T-helper 2 cell treated with Interferon-gamma antibody and Interleukin-4, amounts not matched to agents 100 ng/mL and 5 ng/mL, for 36 hours (primary cell): ENCODE results near the gene MAN1C1. TPM values are rescaled to one million over a fixed set of nuclear protein-coding genes. Genes with fewer than 3 reads are reported as not detected.

ENCODE experiments used
- intact Hi-C: fragments of 100-400 bp; cut with micrococcal nuclease; formaldehyde crosslinking; loops from one replicate; pipeline ENCODE4 v1.15.1; 2023
- total RNA-seq: library from RNA; stranded (reverse); gene quantifications from 2 replicates; pipeline ENCODE4 v1.2.3, GENCODE V29; 2022

The MAN1C1 gene
- total RNA-seq, 1 donor from 2014 or later = 12.1 TPM

DNA sequence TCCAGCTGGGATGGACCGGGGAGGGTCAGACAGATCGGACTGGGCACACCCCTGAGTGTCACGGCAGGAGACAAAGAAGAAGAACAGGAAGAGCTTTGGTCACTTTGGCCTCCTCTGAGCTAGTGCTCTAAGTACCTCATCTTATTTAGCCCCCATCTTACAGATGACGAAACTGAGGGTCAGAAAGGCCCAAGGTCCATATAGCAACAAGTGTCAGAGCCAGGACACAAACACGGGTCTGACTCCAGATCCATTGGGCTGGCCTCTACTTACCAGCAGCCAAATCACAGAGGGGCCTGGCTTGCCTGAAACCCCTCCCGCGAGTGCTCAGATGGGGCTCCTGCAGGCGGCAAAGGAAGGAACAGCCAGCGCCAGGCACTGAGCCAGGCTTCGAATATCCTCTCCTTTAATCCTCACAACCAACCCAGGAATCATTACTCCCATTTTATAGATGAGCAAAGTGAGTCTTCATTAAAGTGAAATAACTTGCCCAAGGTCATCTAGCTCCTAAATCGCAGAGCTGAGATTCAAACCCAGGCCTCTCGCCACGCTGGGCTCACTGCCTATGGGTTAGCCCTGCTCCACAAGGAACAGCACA, 157.7 kb downstream of the MAN1C1 start:
- intact Hi-C loops = loop anchor here (1.0 to 2.0 kb wide), 2 partner anchors 22 to 98 kb away; no protein-coding TSS in a partner anchor

DNA sequence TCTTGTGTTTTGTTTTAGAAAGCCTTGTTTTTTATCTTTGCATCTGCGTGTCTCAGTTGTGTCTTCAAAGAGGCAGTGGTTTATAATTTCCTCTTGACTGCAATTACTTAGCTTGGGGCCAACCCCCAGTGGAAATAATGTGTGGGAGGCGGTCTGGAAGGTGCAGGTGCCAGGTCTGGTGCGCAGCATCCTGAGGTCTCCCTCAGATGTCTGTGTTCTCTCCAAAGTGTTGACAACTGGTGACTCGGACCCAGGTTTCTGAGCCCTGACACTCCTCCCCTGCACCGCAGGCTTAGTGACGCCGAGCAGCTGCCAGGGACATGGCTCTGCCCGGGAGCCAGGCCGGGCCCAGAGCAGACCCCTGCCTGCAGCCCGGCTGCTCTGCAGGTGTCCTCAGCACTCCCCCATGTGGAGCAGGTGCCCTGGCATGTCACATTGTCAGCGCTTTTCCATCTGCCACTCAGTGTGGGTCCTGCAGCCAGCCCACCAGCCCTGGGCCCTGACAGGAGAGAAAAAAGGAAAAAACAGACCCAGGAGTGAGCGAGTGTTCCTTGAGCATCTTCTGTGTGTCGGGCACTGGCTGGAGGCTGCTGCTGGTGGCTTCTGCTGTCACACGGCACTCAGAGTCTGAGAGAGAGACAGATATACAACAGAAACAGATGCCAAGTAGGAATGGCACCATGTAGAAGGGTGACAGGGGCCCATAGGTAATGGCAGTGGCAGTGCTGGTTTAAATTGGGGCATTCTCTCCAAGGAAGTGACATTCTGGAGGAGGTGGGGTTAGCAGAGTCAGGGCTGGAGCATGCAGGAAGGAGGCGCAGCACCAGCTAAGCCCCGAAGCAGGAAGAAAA, 158.6 kb downstream of the MAN1C1 start:
- intact Hi-C loops = loop anchor here (1.0 to 2.0 kb wide), 2 partner anchors 22 to 99 kb away; no protein-coding TSS in a partner anchor

DNA sequence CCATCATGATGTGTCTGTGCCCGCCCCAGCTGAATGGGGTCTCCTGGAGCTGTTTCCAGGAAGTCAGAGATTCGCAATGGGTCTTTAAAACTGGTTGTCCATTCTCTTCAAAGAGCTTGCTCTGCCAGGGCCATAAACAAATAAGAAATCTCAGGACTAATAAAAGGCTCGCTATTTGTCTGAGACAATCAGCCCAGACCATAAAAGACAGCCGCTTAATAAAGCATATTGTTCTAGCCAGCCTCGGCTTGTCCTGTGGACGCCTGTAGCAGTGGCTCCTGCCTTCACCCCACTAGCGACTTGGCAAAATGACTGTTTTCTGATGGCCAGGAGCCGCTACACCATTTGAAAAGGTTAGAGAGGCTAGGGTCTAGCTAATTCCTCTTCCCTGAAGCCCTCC, 162.8 kb downstream of the MAN1C1 start:
- intact Hi-C loops = no loop called here

DNA sequence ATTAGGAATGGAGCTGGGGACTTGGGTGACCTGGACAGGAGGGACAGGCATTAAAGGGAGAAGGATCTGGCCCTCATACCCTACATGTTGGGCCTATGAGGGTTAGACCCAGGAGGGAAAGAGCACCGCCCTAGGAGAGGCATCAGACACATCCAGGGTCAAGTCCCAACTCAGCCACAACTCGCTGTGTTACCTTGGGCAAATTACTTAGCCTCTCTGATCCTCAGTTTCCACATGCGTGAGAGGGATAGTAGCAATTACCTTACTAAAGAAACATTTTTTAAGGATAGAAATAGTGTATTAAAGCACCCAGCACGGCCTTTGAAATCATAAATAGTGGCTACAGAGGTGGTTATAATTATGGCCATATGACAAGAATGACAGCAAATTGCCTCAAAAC, 163.3 kb downstream of the MAN1C1 start:
- intact Hi-C loops = no loop called here

DNA sequence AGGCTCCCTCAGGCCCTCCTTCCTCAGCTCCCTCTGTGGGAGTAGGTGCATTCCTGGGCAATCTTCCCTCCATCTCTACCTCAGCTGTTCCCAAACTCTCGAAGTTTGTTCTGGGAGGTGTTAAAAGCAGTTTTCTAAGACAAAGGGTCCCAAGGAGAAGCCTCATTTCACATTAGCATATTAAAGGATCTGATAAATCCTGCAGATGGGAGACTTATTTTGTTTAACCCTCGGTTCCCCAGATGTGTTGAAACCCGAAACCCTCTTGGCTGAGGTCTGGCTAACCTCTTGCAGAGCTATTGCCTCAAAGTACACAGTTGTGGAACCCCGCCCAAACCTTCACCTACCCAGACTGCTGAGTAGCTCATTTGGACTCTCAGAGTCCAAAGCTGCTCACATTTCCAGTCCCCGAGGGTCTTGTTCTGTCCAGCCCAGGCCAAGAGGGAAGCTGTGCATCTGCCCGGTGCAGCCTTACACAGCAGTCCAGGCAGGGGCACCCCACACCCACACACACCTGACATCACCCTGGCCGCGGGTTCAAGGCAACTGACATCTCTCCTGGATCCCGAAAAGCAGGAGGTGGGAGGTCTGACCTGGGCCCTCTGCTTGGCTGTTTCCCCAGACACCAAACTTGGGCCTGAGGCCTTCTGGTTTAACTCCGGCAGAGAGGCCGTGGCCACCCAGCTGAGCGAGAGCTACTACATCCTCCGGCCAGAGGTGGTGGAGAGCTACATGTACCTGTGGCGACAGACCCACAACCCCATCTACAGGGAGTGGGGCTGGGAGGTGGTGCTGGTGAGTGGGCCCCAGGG, 163.9 kb downstream of the MAN1C1 start:
- intact Hi-C loops = no loop called here

DNA sequence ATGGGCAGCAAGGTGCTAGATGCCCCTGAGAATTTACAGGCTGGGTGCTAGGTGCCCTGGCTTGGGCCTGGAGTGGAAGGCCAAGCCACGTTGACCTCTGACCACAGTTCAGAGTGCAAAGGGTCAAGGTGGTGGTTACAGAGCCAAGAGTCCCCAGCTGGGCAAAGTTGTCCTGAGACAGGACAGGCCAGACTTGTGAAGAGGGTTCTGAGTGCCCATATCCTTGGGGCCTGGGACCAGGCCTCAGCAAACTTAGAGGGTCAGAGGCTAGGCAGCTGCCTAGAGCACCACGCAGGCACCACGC, 164.5 kb downstream of the MAN1C1 start:
- intact Hi-C loops = no loop called here

DNA sequence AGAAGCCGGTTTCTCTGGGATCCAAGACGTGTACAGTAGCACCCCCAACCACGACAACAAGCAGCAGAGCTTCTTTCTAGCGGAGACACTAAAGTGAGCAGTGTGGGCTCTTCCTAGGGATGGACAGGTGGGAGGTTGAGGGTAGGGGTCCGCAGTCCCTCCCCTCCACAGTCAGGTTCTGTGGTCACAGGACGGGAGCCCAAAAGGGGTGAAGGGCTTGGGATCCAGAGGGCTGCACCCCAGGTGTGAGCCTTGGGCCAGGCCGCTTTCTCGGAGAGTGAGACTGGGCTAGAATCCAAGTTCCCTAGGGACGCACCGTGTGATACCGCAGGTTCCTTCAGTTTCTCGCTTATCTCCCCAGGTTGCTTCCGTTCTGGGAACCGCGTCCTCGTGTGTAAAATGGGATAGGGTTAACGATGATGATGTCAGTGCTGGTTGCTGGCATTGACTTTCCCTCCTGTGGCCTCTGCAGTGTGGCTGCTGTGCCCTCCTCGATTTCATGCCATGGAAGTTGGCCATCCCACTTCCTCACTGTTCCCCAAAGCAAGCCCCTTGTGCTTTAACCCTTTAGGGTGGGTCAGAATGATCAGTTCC, 166.1 kb downstream of the MAN1C1 start:
- intact Hi-C loops = no loop called here

DNA sequence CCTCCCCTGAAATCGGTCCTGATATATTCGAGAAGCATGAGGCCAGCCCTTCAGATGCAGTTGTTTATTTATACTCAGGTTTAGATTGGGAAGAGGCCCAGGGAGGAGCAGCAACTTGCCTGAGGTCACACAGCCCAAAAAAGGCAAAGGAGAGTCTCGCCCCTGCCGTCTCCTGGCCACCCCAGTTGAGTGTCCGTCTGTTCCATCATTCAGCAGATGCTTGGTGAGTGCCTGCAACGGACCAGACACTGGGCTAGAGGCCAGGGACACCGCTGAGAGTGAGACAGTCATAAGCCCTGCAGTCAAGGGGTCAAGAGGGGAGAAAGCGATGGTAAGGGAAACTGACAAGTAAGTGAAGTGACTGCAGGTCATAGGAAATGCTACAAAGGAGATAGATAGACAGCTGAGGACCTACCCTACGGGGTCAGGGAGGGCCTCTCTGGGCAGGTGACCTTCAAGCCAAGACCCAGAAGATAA, 168.0 kb downstream of the MAN1C1 start:
- intact Hi-C loops = no loop called here

DNA sequence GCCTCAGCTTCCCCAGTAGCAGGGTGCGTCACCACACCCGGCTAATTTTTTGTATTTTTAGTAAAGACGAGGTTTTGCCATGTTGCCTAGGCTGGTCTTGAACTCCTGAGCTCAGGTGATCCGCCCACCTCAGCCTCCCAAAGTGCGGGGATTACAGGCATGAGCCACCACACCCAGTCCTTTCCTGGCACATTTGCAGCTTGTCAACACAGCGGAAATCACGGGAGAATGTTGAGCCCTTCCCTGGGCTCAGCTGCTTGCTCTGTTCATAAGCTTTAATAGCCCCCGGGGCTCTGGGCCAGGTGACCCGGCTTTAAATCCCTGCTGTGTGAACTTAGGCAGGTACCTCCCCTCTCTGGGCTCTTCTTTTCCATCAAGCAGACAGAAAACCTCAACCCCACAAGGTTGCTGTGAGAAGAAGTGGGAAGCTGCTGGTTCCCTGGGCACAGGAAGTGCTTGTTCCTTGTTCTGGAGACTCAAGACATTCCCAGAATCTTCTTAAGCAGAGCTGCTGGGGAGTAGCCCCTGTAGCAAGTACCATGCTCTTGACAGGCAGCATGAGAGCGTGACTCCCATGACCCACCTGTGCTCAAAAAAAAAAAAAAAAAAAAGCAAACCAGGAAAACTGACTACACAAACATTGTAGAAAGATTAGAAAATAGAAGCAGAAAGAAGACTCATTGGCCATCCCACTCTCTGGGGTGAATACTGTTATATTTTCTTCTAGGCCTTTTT, 168.9 kb downstream of the MAN1C1 start:
- intact Hi-C loops = no loop called here

DNA sequence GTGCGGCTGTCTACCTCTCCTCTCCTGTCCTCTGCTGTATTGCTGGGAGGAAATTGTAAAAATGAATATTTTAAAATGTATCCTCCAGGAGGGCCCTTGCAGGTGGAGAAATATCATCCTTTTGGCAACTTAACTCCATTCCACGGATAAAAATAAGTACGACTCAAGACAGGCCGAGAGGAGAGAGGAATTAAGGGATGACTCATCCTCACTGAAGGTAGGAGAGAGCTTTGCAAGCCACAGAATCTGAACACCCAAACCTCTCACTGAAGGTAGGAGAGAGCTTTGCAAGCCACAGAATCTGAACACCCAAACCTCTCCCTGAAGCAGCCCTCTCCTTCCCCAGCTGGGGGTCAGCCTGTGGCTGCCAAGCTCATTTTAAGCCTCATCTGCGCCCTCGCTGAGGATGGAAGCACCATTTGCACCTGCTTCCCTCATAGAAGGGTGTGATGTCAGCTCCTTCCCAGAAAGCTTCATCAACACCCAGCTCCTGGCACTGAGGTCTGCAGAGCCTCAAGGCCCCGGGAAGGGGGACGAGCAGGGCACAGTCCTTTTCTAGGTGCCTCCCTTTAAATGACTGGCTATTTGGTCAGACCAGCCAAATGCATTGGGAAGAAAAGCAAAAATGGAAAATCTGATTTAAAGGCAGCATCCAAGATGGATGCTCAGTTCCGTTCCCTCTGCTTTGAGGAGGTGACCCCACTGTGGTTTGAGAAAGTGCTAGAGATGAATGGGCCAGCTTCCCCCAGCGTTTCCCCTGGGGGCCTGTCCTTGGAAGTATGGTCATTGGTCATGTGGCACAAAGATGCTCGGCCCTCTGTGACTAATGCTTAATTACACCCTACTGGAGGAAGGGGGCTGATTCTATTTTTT, 170.5 kb downstream of the MAN1C1 start:
- intact Hi-C loops = no loop called here

DNA sequence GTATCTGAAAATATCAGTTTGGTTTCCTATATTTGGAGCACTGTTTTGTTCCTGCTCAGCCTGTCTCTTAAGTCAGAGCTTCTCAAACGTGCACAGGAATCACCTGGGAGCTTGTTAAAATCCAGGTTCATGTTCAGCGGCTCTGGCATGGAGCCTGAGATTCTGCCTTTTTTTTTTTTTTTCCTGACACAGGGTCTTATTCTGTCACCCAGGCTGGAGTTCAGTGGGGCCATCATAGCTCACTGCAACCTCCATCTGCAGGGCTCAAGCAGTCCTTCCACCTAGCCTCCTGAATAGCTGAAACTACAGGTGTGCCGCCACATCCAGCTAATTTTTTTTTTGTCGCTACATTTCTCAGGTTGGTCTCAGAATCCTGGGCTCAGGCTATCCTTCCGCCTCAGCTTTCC, 171.2 kb downstream of the MAN1C1 start:
- intact Hi-C loops = no loop called here

DNA sequence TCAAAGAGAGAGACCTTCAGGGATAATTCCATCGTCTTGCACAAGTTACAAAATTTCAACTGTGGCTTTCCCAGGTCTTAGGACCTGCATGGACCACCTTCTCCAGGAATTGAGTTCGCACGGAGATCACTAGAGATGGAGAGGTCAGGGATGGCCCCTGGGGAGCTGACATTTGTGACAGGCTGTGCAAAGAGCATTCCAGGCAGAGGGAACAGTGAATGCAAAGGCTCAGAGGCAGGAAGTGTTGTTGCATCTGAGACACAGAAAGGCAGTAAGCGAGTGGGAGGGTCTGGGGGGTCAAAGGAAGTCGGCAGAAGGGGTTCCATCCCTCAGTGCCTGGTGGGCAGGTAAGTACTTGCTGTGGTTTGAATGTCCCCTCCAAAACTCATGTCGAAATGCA, 173.9 kb downstream of the MAN1C1 start:
- intact Hi-C loops = no loop called here

DNA sequence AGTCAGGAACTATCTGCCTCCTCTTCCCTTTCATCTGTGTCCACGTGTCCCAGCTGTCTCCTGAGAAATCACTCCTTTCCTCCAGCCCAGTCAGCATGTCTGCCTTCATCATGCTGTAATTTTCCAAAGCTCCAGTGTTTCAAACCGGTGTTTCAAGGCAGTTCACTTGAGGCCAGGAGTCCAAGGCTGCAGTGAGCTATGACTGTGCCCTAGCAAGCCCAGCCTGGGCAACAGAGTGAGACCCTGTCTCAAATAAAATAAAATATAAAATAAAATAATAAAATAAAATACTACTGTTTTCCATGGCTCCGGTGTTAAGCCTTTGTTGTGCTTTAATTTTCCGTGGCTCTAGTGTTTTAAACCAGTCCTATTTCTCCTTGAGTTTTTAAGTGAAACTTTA, 175.5 kb downstream of the MAN1C1 start:
- intact Hi-C loops = no loop called here

DNA sequence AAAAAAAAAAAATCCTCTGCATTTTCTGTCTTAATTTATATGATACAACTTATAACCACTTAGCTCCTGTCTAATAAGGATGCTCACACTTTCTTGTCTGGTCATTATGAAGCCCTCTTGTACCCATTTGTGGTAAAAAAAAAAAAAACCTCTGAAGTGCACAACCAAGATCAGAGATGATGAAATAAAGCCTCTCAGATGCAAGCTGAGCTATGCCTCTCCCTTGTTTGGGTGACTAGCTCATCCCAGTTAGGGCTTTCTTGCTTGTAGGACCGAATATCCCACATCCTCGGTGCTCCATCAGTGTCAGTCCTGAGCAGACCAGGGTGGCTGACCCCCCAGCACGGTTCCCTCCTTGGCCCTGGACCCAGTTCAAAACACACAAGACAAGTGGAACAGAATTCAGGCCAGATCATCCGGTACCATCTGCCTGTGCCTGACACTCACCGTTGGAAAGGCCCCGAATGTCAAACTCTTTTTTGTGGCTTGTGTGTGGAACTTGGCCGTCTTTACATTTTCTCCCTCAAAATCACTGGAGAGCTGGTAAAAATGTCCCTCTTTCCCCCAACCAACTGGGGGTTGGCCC, 177.1 kb downstream of the MAN1C1 start:
- intact Hi-C loops = no loop called here

DNA sequence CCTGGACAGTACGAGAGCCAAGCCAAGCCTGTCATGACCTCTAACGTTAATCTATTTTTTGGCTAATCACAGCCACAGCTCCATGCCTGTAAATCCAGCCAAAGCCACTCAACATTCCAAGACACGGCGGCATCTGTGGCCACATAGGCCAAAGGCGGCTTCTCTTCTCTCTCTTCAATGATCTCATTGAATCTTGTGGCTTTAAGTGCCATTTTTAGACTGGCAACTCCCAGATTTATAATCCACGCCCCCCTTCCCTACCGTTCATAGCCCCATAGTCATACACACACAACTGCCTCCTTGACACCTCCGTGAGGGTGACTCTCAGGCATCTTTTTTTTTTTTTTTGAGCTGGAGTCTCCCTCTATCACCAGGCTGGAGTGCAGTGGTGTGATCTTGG, 177.7 kb downstream of the MAN1C1 start:
- intact Hi-C loops = no loop called here

DNA sequence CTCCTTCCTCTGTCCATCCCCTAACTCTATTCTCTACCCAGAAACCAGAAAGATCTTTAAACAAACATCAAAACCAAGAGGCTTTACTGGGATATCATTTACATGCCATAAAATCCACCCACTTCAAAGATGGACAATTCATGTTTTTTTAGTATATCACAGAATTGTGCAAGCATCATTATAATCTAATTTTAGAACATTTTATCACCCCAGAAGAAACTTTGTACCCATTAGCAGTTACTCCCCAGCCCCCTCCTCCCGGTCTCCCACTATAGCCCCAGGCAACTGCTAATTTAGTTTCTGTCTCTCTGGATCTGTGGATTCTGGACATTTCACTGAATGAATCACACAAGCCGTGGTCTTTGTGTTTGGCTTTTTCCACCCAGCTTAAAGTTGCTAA, 178.6 kb downstream of the MAN1C1 start:
- intact Hi-C loops = loop anchor here (5.0 kb wide), 1 partner anchor 248 kb away; no protein-coding TSS in a partner anchor

DNA sequence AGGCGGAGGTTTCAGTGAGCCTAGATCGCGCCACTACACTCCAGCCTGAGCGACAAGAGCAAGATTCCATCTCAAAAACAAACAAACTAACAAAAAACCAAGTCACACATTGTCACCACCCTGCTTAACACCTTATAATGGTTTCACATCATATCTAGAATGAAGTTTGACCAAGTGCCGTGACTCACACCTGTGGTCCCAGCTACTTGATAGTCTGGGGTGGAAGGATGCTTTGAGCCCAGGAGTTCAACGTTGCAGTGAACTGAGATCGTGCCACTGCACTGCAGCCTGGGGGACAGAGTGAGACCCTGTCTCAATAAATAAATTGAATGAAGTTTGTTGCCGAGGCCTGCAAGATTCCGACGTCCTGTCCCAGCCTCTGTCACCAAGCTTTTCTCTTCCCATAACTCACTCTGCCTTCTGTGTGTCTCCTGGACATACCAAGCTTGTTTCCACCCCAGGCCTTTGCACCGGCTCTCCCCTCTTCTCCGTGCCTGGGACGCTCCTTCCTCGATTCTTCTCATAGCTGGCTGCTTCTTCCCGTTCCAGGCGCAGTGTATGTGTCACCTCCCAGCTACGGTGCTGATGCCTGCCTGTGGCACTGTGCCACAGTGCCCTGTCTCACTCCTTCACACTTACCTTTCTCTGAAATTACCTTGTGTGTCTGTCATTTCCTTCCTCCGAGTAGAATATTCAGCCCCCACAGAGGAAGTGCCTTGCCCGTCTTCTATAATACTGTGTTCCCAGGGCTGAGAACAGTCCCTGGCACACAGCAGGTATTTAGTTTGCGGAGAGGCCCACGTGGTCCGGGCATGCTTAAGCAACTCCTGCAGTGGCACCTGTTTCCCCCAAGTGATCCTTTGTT, 179.6 kb downstream of the MAN1C1 start:
- intact Hi-C loops = loop anchor here (2.0 to 5.0 kb wide), 4 partner anchors 21 to 249 kb away; no protein-coding TSS in a partner anchor

DNA sequence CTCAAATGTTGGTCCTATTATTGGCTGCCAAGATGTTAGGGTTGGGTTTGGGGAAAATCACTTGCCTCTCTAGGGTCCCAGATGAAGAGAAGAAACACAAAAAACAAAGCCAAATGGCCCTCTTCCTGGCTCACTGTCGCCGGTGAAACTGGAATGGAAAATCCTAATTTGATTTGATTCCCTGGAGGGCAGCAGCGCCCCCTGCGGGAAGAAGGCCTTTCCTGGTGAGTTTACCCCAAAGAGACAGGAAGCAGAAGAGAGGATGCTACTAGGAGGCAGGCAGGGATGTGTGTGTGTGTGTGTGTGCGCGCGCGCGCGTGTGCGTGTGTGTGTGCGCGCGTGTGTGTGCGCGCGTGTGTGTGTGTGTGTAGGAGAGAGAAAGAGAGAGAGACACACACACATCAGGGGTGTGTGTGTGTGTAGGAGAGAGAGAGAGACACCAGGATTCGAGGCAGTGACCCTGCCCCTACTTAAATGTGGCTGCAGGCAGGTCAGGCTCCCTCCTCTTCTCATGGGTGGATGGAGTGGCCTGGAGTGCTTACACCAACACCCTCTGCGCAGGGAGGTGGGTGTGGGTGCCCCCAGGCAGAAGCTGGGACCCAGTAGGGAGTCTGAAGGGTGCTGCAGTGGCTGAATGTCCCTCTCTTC, 180.3 kb downstream of the MAN1C1 start:
- intact Hi-C loops = loop anchor here (2.0 to 5.0 kb wide), 4 partner anchors 22 to 250 kb away; no protein-coding TSS in a partner anchor
